ENCODE data around the gene NYNRIN. TPM values are rescaled to one million over a fixed set of nuclear protein-coding genes. Genes with fewer than 3 reads are reported as not detected.

Gene NYNRIN
- total and polyA plus RNA-seq, 10 of the 15 experiments (the other 5 are each of a cell fraction or from before 2014, with no cell fraction given), result under 0.01 to 0.15 (median 0.01) TPM; not detected in 5

- Histone ChIP-seq H3K9ac (ENCODE audit: control insufficient read depth, insufficient read depth, low read length) (no peak overlapping the region), H2AFZ (ENCODE audit: control insufficient read depth, low read depth, low read length) (no peak overlapping the region), H3K9me3 (replicated peaks; ENCODE audit: control insufficient read depth, insufficient read depth, low read length) (no peaks in the 10 kb centered on the region), H3K4me3 (no peak overlapping the region), H4K20me1 (ENCODE audit: control insufficient read depth, insufficient read depth) (no peaks in the 10 kb centered on the region), H3K4me2 (ENCODE audit: control insufficient read depth, insufficient read depth) (no peak overlapping the region), H3K27ac (ENCODE audit: control insufficient read depth, insufficient read depth) (no peak overlapping the region), H3K79me2 (ENCODE audit: control insufficient read depth, insufficient read depth, low read length) (peaks cover 9% of the 10 kb centered on the region), H3K36me3 (ENCODE audit: control insufficient read depth in 2 of 2, insufficient read depth in 2 of 2, low read length in 1 of 2) (peaks cover 13 to 33% of the 10 kb centered on the region in 2 experiments), H3K27me3 (replicated peaks in 1 of 2; ENCODE audit: control insufficient read depth in 2 of 2, insufficient read depth in 2 of 2, low read length in 1 of 2) (no peaks in the 10 kb centered on the region), H3K4me1 (ENCODE audit: control insufficient read depth, insufficient read depth, low read length) (peaks cover 15% of the 10 kb centered on the region)
- peak; percentile 97 for FAIRE-seq
- ChIA-PET POLR2A (interaction anchor here (0.5 to 1.4 kb wide), 3 partner anchors 70 to 192 kb away, joined by 3 to 4 read pairs (median 4); no protein-coding TSS in a partner anchor), RAD21 (ENCODE audit: unreplicated experiment) (interaction anchor here (1.0 to 4.2 kb wide), 6 partner anchors 70 to 136 kb away, joined by 3 to 31 read pairs (median 4); partner anchors contain the start of genes CIDEB, DHRS1, NOP9 and RIPK3), CTCF (interaction anchor here (0.7 to 11.4 kb wide), 21 partner anchors 10 to 962 kb away, joined by 3 to 220 read pairs (median 5); partner anchors contain the start of genes ADCY4, CIDEB, RIPK3 and TINF2), SMC1A (ENCODE audit: uncharacterized antibody, unreplicated experiment) (interaction anchor here (0.9 to 8.1 kb wide), 15 partner anchors 14 to 194 kb away, joined by 3 to 73 read pairs (median 5); partner anchors contain the start of genes ADCY4, RIPK3 and TINF2)
- in situ Hi-C loops (cut with MboI), result loop anchor here (5.0 to 10.0 kb wide), 2 partner anchors 194 to 1132 kb away; partner anchors contain the start of genes BCL2L2, PPP1R3E and TINF2
- intact Hi-C loops (cut with micrococcal nuclease; ENCODE audit: unreplicated experiment), result loop anchor here (1.0 kb wide), 2 partner anchors 103 to 108 kb away; no protein-coding TSS in a partner anchor
- ATAC-seq, result peak; percentile 57
- no peak for DNase-seq (ENCODE audit: low read depth, low spot score)
- BruUV-seq (replicated peaks), result no TSS peak
- WGBS (ENCODE audit: insufficient coverage, insufficient replicate concordance, low lambda C conversion rate, missing lambda C conversion rate), result 32% methylated on average over 5 of the region's 5 CpGs
- TF ChIP-seq ZNF592 (IDR thresholded peaks at IDR 0.05) (no peak), CBX3 (IDR thresholded peaks at IDR 0.05; ENCODE audit: borderline replicate concordance, low read depth) (no peak), PAX5 (IDR thresholded peaks at IDR 0.05; ENCODE audit: borderline replicate concordance, low read depth, low read length) (no peak), RUNX3 (IDR thresholded peaks at IDR 0.05; ENCODE audit: low read length) (peak; percentile 31; the same call in 1 of the 2 replicates), CUX1 (IDR thresholded peaks at IDR 0.05; ENCODE audit: insufficient replicate concordance, low read depth, low read length) (no peak), ATF7 (IDR thresholded peaks at IDR 0.05; ENCODE audit: low read depth) (0 out of 2 replicates have a peak, but pooled peaks have one; percentile 15), ASH2L (IDR thresholded peaks at IDR 0.05; ENCODE audit: borderline replicate concordance, low read depth) (no peak), ZBTB40 (IDR thresholded peaks at IDR 0.05; ENCODE audit: borderline replicate concordance) (no peak)
Measured at GRCh38 chr14:24436355-24437019, 37.7 kb downstream of the NYNRIN start.
